Caco-2 (cell line): ENCODE measurements around the gene HIVEP2. TPM values are rescaled to one million over a fixed set of nuclear protein-coding genes. Genes with fewer than 3 reads are reported as not detected.

Experiments
- BruUV-seq: library from RNA; stranded (reverse); fragments of 400-500 nt; replicated peaks from 2 replicates; lab custom pipeline; 2021; lab: Mats Ljungman, UMichigan
- CTCF ChIA-PET: fragments of 300-600 bp; sonication (Branson Sonifier 250); formaldehyde crosslinking; loops from one replicate; lab custom pipeline; 2022; ENCODE audit warnings: antibody characterized with exemption; lab: Charles Lee
- POLR2A ChIA-PET: fragments of 300-600 bp; sonication (Branson Sonifier 250); formaldehyde crosslinking; loops from one replicate; lab custom pipeline; 2022; ENCODE audit warnings: antibody characterized with exemption; lab: Charles Lee
- DNase-seq, 2 experiments: peaks; one replicate each; pipeline versions ENCODE4 v3.0.0 to v3.0.0-alpha.2; 2020 to 2022
- H3K27me3 ChIP-seq: replicated peaks from 2 replicates; pipeline ENCODE4 v1.6.0; 2011; ENCODE audit warnings: low read length; ENCODE audit not compliant: control insufficient read depth, insufficient read depth
- H3K36me3 ChIP-seq: 2 replicates; pipeline ENCODE4 v1.5.1; 2011; ENCODE audit warnings: low read length; ENCODE audit not compliant: control insufficient read depth, insufficient read depth
- H3K4me1 ChIP-seq: fragments of 250-450 bp; sonication (Bioruptor Pico); 2 replicates; pipeline ENCODE4 v1.5.1; 2020; ENCODE audit warnings: mild to moderate bottlenecking
- H3K4me3 ChIP-seq: 2 replicates; pipeline ENCODE4 v1.5.1; 2011; ENCODE audit warnings: low read depth, mild to moderate bottlenecking, control low read depth, low read length
- H3K9me3 ChIP-seq: fragments of 250-450 bp; sonication (Bioruptor Pico); 2 replicates; pipeline ENCODE4 v1.5.1; 2020; ENCODE audit warnings: mild to moderate bottlenecking, moderate library complexity
- H3K27ac Mint-ChIP-seq: one replicate; pipeline ENCODE4 v1.8.0; 2022; ENCODE audit warnings: mixed read lengths; ENCODE audit not compliant: unreplicated experiment
- H3K27me3 Mint-ChIP-seq: one replicate; pipeline ENCODE4 v1.8.0; 2022; ENCODE audit warnings: mixed read lengths; ENCODE audit not compliant: insufficient read depth, unreplicated experiment
- H3K36me3 Mint-ChIP-seq: one replicate; pipeline ENCODE4 v1.8.0; 2022; ENCODE audit warnings: mild to moderate bottlenecking, mixed read lengths; ENCODE audit not compliant: insufficient read depth, unreplicated experiment
- H3K4me1 Mint-ChIP-seq: one replicate; pipeline ENCODE4 v1.8.0; 2022; ENCODE audit warnings: low read depth, mixed read lengths; ENCODE audit not compliant: unreplicated experiment
- H3K4me3 Mint-ChIP-seq: one replicate; pipeline ENCODE4 v1.8.0; 2022; ENCODE audit warnings: mild to moderate bottlenecking, moderate library complexity, mixed read lengths; ENCODE audit not compliant: unreplicated experiment
- H3K9me3 Mint-ChIP-seq: one replicate; pipeline ENCODE4 v1.8.0; 2022; ENCODE audit warnings: mixed read lengths; ENCODE audit not compliant: unreplicated experiment
- CTCF ChIP-seq, 2 experiments: fragments of 200-600 bp in 1 of 2; IDR thresholded peaks; 1 replicate in 1 of 2; 2 replicates in 1 of 2; pipeline versions ENCODE4 v1.5.1 to v1.8.0; 2011 to 2022; ENCODE audit warnings: antibody characterized with exemption in 1 of 2, control low read depth in 1 of 2, inconsistent platforms in 1 of 2, low read depth in 1 of 2, low read length in 1 of 2, mild to moderate bottlenecking in 1 of 2, moderate library complexity in 1 of 2; ENCODE audit not compliant: insufficient read depth in 1 of 2, severe bottlenecking in 1 of 2, unreplicated experiment in 1 of 2
- intact Hi-C: fragments of 100-400 bp; cut with micrococcal nuclease; formaldehyde crosslinking; loops from one replicate; pipeline ENCODE4 v1.10.0; 2022; ENCODE audit not compliant: unreplicated experiment
- total RNA-seq: library from RNA; stranded (reverse); gene quantifications from 2 replicates; pipeline ENCODE4 v1.2.3, GENCODE V29; 2022

The HIVEP2 gene
- total RNA-seq, 1 experiment from 2014 or later: 1.0 TPM

- Mint-ChIP-seq H3K27ac (no peak overlapping the region), H3K36me3 (peaks cover 23% of the 10 kb centered on the region), H3K4me3 (no peak overlapping the region), H3K27me3 (peaks cover 3% of the 10 kb centered on the region), H3K4me1 (peaks cover 24% of the 10 kb centered on the region), H3K9me3 (no peaks in the 10 kb centered on the region)
- H3K4me3 ChIP-seq: no peak overlapping the region
- CTCF ChIA-PET: interaction anchor here (0.6 kb wide), 1 partner anchor 197 kb away, joined by 3 read pairs; no protein-coding TSS in a partner anchor
- peak; percentile 21 to 33 for TF ChIP-seq CTCF (IDR thresholded peaks at IDR 0.05; ENCODE audit: insufficient read depth in 1 of 2, low read depth in 1 of 2, low read length in 1 of 2, severe bottlenecking in 1 of 2, unreplicated experiment in 1 of 2)
- H3K36me3 ChIP-seq: no peaks in the 10 kb centered on the region
- peaks cover 2% of the 10 kb centered on the region for H3K27me3 ChIP-seq
- H3K4me1 ChIP-seq: peaks cover 12% of the 10 kb centered on the region; the same call in 1 of the 2 replicates
- POLR2A ChIA-PET: no interaction called here
- intact Hi-C loops: loop anchor here (2.0 to 10.0 kb wide), 2 partner anchors 16 to 282 kb away; no protein-coding TSS in a partner anchor
- BruUV-seq: no TSS peak
- DNase-seq: peak in 1 of 2 experiments; percentile 17
- no peaks in the 10 kb centered on the region for H3K9me3 ChIP-seq
Observed at GRCh38 chr6:142942805-142943227, 2.2 kb downstream of the HIVEP2 start.

DNA sequence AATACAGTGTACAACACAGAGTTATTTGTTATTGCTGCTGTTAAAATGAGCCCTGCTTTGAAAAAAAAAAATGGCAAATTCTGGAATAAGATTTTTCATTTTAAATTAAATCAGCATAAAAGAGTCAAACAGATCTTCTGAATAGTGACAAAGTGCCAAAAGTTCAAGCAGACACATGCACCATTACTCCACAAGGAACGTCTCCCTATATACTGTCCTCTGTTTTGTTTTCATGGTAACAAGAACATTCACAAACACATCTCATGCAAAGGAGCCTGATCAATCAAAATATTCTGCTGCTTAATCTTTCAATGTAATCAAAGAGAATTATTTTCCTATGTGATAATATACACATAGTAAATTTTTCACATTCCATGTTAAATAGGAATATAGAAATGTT, 2.7 kb downstream of the HIVEP2 start:
- Histone ChIP-seq H3K4me1 (peaks cover 12% of the 10 kb centered on the region; the same call in 1 of the 2 replicates), H3K27me3 (peaks cover 2% of the 10 kb centered on the region), H3K36me3 (no peaks in the 10 kb centered on the region), H3K9me3 (no peaks in the 10 kb centered on the region), H3K4me3 (no peak overlapping the region)
- intact Hi-C loops: loop anchor here (2.0 to 10.0 kb wide), 2 partner anchors 15 to 283 kb away; no protein-coding TSS in a partner anchor
- POLR2A ChIA-PET: no interaction called here
- peaks cover 24% of the 10 kb centered on the region for H3K4me1 Mint-ChIP-seq
- DNase-seq: no peak
- no peak overlapping the region for H3K4me3 Mint-ChIP-seq
- no peak overlapping the region for H3K27ac Mint-ChIP-seq
- CTCF ChIA-PET: no interaction called here
- H3K36me3 Mint-ChIP-seq: peaks cover 23% of the 10 kb centered on the region
- no peaks in the 10 kb centered on the region for H3K9me3 Mint-ChIP-seq
- H3K27me3 Mint-ChIP-seq: peaks cover 3% of the 10 kb centered on the region
- no TSS peak for BruUV-seq
- TF ChIP-seq CTCF (IDR thresholded peaks at IDR 0.05; ENCODE audit: insufficient read depth in 1 of 2, low read depth in 1 of 2, low read length in 1 of 2, severe bottlenecking in 1 of 2, unreplicated experiment in 1 of 2): no peak

GRCh38 chr6:142941018-142941417, 4.0 kb downstream of the HIVEP2 start:
- H3K36me3 ChIP-seq: no peaks in the 10 kb centered on the region
- ChIA-PET POLR2A (no interaction called here), CTCF (no interaction called here)
- intact Hi-C loops: loop anchor here (10.0 kb wide), 1 partner anchor 284 kb away; no protein-coding TSS in a partner anchor
- Mint-ChIP-seq H3K36me3 (peaks cover 15% of the 10 kb centered on the region), H3K27me3 (peaks cover 3% of the 10 kb centered on the region), H3K9me3 (no peaks in the 10 kb centered on the region), H3K4me1 (peaks cover 24% of the 10 kb centered on the region), H3K27ac (no peak overlapping the region), H3K4me3 (no peak overlapping the region)
- H3K4me1 ChIP-seq: peaks cover 12% of the 10 kb centered on the region; the same call in 1 of the 2 replicates
- TF ChIP-seq CTCF (IDR thresholded peaks at IDR 0.05; ENCODE audit: insufficient read depth in 1 of 2, low read depth in 1 of 2, low read length in 1 of 2, severe bottlenecking in 1 of 2, unreplicated experiment in 1 of 2): no peak
- H3K4me3 ChIP-seq: no peak overlapping the region
- H3K27me3 ChIP-seq: no peaks in the 10 kb centered on the region
- no TSS peak for BruUV-seq
- H3K9me3 ChIP-seq: no peaks in the 10 kb centered on the region
- no peak for DNase-seq
